Measurements from ENCODE around the gene NPTN.
"Not testable (repeated sequence)": the region's sequence is repeated elsewhere in the genome, so short reads cannot be mapped to it uniquely, and the experiment has no call there.

NPTN gene

GRCh38 chr15:73550190-73550589, 83.0 kb downstream of the NPTN start:
- no peaks in the 10 kb centered on the region for H3K4me1 ChIP-seq (ENCODE audit: control insufficient read depth, insufficient read depth, low read length)
- H3K9ac ChIP-seq (ENCODE audit: low read length) = no peak overlapping the region
- no peaks in the 10 kb centered on the region for H3K27me3 ChIP-seq (ENCODE audit: control insufficient read depth, insufficient read depth, low read length)
- H3K9me3 ChIP-seq (ENCODE audit: control insufficient read depth, low read length) = no peaks in the 10 kb centered on the region
- no peaks in the 10 kb centered on the region for H3K36me3 ChIP-seq (ENCODE audit: control insufficient read depth, insufficient read depth, low read length)
- H3K4me3 ChIP-seq (ENCODE audit: low read length) = no peak overlapping the region

DNA sequence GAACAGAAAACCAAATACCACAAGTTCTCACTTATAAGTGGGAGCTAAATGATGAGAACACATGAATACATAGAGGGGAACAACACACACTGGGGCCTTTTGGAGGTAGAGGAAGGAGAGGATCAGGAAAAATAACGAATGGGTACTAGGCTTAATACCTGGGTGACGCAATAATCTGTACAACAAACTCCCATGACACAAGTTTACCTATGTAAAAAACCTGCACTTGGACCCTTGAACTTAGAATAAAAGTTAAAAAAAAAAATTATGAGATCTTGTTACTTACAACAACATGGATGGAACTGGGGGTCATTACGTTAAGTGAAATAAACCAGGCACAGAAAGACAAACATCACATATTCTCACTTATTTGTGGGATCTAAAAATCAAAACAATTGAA, 84.3 kb downstream of the NPTN start:
- H3K4me1 ChIP-seq (ENCODE audit: control insufficient read depth, insufficient read depth, low read length); H3K9ac ChIP-seq (ENCODE audit: low read length); H3K36me3 ChIP-seq (ENCODE audit: control insufficient read depth, insufficient read depth, low read length); H3K4me3 ChIP-seq (ENCODE audit: low read length); H3K9me3 ChIP-seq (ENCODE audit: control insufficient read depth, low read length); H3K27me3 ChIP-seq (ENCODE audit: control insufficient read depth, insufficient read depth, low read length): not testable (repeated sequence)

DNA sequence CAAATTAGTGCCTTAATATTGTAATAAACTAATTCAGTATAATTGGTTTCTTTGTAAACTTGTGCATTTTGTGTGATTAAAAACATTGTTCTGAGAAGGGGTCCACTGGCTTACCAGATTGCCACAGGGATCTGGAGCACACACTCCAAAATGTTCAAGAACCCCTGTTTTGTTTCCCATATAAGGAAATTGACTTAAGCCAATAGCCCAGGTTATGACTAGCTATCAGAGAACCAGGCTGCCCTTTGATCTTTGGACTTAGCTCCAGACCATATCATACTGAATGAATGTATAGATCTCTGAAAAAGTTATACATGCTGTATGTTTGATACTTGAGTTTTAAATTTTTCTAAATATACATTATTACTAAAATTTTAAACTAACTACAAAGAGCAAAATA, 91.7 kb downstream of the NPTN start:
- H3K27me3 ChIP-seq (ENCODE audit: control insufficient read depth, insufficient read depth, low read length) = no peaks in the 10 kb centered on the region
- H3K4me3 ChIP-seq (ENCODE audit: low read length) = no peak overlapping the region
- H3K9ac ChIP-seq (ENCODE audit: low read length) = no peak overlapping the region
- H3K36me3 ChIP-seq (ENCODE audit: control insufficient read depth, insufficient read depth, low read length) = no peaks in the 10 kb centered on the region
- H3K4me1 ChIP-seq (ENCODE audit: control insufficient read depth, insufficient read depth, low read length) = peaks cover 5% of the 10 kb centered on the region
- no peaks in the 10 kb centered on the region for H3K9me3 ChIP-seq (ENCODE audit: control insufficient read depth, low read length)

DNA sequence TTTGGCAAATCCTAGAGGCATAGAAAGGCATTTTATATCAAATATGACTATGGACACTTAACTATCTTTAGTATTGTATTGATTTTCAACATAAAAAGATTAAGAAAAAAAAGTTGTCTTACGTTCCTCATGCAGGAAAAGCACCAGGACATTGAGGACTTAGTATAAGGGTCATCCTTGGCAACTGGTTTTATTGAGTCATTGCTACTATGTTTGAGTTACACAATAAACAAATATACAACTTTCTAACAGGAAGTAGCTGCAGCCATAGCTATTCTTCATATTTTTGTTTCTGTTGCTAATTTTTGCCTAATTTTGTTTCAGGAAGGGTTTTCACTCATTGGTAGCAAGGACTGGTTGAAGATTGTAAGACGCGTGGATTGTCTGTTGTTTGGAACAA, 93.0 kb downstream of the NPTN start:
- Histone ChIP-seq H3K9me3 (ENCODE audit: control insufficient read depth, low read length) (no peaks in the 10 kb centered on the region), H3K36me3 (ENCODE audit: control insufficient read depth, insufficient read depth, low read length) (no peaks in the 10 kb centered on the region), H3K4me3 (ENCODE audit: low read length) (no peak overlapping the region), H3K4me1 (ENCODE audit: control insufficient read depth, insufficient read depth, low read length) (peaks cover 5% of the 10 kb centered on the region), H3K27me3 (ENCODE audit: control insufficient read depth, insufficient read depth, low read length) (no peaks in the 10 kb centered on the region), H3K9ac (ENCODE audit: low read length) (no peak overlapping the region)

- H3K4me3 ChIP-seq (ENCODE audit: low read length) = no peak overlapping the region
- H3K4me1 ChIP-seq (ENCODE audit: control insufficient read depth, insufficient read depth, low read length) = peaks cover 5% of the 10 kb centered on the region
- H3K9me3 ChIP-seq (ENCODE audit: control insufficient read depth, low read length) = no peaks in the 10 kb centered on the region
- no peaks in the 10 kb centered on the region for H3K36me3 ChIP-seq (ENCODE audit: control insufficient read depth, insufficient read depth, low read length)
- H3K9ac ChIP-seq (ENCODE audit: low read length) = no peak overlapping the region
- H3K27me3 ChIP-seq (ENCODE audit: control insufficient read depth, insufficient read depth, low read length) = no peaks in the 10 kb centered on the region
These were observed 93.7 kb downstream of the NPTN start for GRCh38 chr15:73539212-73540128.

DNA sequence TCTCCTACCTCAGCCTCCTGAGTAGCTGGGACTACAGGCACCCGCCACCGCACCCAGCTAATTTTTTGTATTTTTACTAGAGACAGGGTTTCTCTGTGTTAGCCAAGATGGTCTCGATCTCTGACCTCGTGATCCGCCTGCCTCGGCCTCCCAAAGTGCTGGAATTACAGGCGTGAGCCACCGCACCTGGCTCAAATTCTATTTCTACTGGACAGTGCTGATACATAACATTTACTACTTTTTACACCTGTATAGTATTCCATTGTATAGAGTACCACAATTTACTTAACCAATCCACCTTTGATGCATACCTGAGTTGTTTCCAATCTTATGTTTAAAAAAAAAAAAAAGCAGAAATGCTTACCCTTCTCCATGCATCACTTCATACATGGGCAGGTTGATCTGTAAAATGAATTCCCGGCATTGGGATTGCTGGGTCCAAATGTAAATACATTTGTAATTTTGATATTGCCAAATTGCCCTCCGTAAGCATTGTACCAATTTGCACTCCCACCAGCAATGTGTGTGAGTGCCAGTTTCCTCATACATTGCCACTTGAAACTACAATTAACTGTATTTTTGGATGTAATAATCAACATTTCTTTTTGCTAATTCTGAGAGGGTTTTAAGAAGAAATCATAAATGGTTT, 94.5 kb downstream of the NPTN start:
- H3K9ac ChIP-seq (ENCODE audit: low read length) = no peak overlapping the region

DNA sequence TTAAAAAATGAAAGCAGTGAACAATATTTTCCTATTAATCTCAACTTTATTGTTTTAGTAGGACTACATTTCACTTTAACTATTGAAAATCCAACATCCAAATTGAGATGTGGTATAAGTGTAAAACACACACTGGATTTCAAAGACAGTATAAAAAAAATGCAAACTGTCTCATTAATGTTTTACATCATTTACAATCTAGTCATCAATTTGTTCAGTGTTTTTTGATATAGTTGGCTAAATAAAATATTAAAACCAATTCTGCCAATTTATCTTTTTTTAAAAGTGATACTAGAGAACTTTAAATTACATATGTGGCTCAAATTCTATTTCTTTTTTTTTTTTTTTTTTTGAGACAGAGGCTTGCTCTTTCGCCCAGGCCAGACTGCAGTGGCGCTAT, 95.1 kb downstream of the NPTN start:
- Histone ChIP-seq H3K36me3 (ENCODE audit: control insufficient read depth, insufficient read depth, low read length) (no peaks in the 10 kb centered on the region), H3K4me3 (ENCODE audit: low read length) (no peak overlapping the region), H3K9me3 (ENCODE audit: control insufficient read depth, low read length) (no peaks in the 10 kb centered on the region), H3K27me3 (ENCODE audit: control insufficient read depth, insufficient read depth, low read length) (no peaks in the 10 kb centered on the region), H3K9ac (ENCODE audit: low read length) (no peak overlapping the region), H3K4me1 (ENCODE audit: control insufficient read depth, insufficient read depth, low read length) (peaks cover 5% of the 10 kb centered on the region)

More for the DNA sequence above, 94.5 kb downstream of the NPTN start:
- Histone ChIP-seq H3K27me3 (ENCODE audit: control insufficient read depth, insufficient read depth, low read length) (no peaks in the 10 kb centered on the region), H3K4me1 (ENCODE audit: control insufficient read depth, insufficient read depth, low read length) (peaks cover 5% of the 10 kb centered on the region), H3K36me3 (ENCODE audit: control insufficient read depth, insufficient read depth, low read length) (no peaks in the 10 kb centered on the region), H3K9me3 (ENCODE audit: control insufficient read depth, low read length) (no peaks in the 10 kb centered on the region), H3K4me3 (ENCODE audit: low read length) (no peak overlapping the region)

GRCh38 chr15:73530649-73531048, 102.5 kb downstream of the NPTN start:
- H3K9me3 ChIP-seq (ENCODE audit: control insufficient read depth, low read length) = no peaks in the 10 kb centered on the region
- no peak overlapping the region for H3K9ac ChIP-seq (ENCODE audit: low read length)
- H3K4me3 ChIP-seq (ENCODE audit: low read length) = no peak overlapping the region
- H3K36me3 ChIP-seq (ENCODE audit: control insufficient read depth, insufficient read depth, low read length) = no peaks in the 10 kb centered on the region
- H3K4me1 ChIP-seq (ENCODE audit: control insufficient read depth, insufficient read depth, low read length) = no peaks in the 10 kb centered on the region
- H3K27me3 ChIP-seq (ENCODE audit: control insufficient read depth, insufficient read depth, low read length) = no peaks in the 10 kb centered on the region

DNA sequence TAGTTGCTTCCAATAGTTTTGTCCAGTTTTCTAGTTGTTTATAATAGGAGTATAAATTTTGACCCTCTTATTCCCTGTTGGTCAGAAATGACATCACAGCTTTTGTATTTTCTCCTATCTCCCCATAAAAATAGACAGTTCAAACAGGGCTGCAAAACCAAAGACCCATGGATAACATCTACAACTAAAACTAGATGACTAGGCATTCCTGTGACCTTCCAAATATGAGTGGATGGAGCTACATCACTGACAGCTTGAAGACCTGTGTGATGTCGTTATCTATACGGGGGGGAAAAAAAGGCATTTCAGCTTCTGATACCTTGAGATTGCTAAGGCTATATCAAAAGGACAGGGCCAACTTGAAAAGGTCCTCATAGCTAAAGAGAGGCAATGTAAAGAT, 105.6 kb downstream of the NPTN start:
- no peak overlapping the region for H3K9ac ChIP-seq (ENCODE audit: low read length)
- no peaks in the 10 kb centered on the region for H3K36me3 ChIP-seq (ENCODE audit: control insufficient read depth, insufficient read depth, low read length)
- H3K4me3 ChIP-seq (ENCODE audit: low read length) = no peak overlapping the region
- H3K27me3 ChIP-seq (ENCODE audit: control insufficient read depth, insufficient read depth, low read length) = no peaks in the 10 kb centered on the region
- no peaks in the 10 kb centered on the region for H3K9me3 ChIP-seq (ENCODE audit: control insufficient read depth, low read length)
- no peaks in the 10 kb centered on the region for H3K4me1 ChIP-seq (ENCODE audit: control insufficient read depth, insufficient read depth, low read length)

GRCh38 chr15:73524919-73525318, 108.3 kb downstream of the NPTN start:
- Histone ChIP-seq H3K9ac (ENCODE audit: low read length) (no peak overlapping the region), H3K4me3 (ENCODE audit: low read length) (no peak overlapping the region), H3K36me3 (ENCODE audit: control insufficient read depth, insufficient read depth, low read length) (no peaks in the 10 kb centered on the region), H3K9me3 (ENCODE audit: control insufficient read depth, low read length) (no peaks in the 10 kb centered on the region), H3K4me1 (ENCODE audit: control insufficient read depth, insufficient read depth, low read length) (no peaks in the 10 kb centered on the region), H3K27me3 (ENCODE audit: control insufficient read depth, insufficient read depth, low read length) (no peaks in the 10 kb centered on the region)

- no peak overlapping the region for H3K9ac ChIP-seq (ENCODE audit: low read length)
- H3K36me3 ChIP-seq (ENCODE audit: control insufficient read depth, insufficient read depth, low read length) = no peaks in the 10 kb centered on the region
- H3K4me3 ChIP-seq (ENCODE audit: low read length) = no peak overlapping the region
- no peaks in the 10 kb centered on the region for H3K27me3 ChIP-seq (ENCODE audit: control insufficient read depth, insufficient read depth, low read length)
- no peaks in the 10 kb centered on the region for H3K9me3 ChIP-seq (ENCODE audit: control insufficient read depth, low read length)
- H3K4me1 ChIP-seq (ENCODE audit: control insufficient read depth, insufficient read depth, low read length) = no peaks in the 10 kb centered on the region
These were observed 111.2 kb downstream of the NPTN start for GRCh38 chr15:73522011-73522410.

GRCh38 chr15:73518876-73519733, 114.1 kb downstream of the NPTN start:
- Histone ChIP-seq H3K9ac (ENCODE audit: low read length) (no peak overlapping the region), H3K27me3 (ENCODE audit: control insufficient read depth, insufficient read depth, low read length) (no peaks in the 10 kb centered on the region), H3K4me1 (ENCODE audit: control insufficient read depth, insufficient read depth, low read length) (no peaks in the 10 kb centered on the region), H3K36me3 (ENCODE audit: control insufficient read depth, insufficient read depth, low read length) (no peaks in the 10 kb centered on the region), H3K4me3 (ENCODE audit: low read length) (no peak overlapping the region), H3K9me3 (ENCODE audit: control insufficient read depth, low read length) (no peaks in the 10 kb centered on the region)
